Measurements from ENCODE around the gene KCNMA1.

KCNMA1 gene

GRCh38 chr10:77553966-77554365 lies 83.6 kb downstream of the KCNMA1 start:
- DNase-seq = no peak

- no peak for DNase-seq
Measured at GRCh38 chr10:77553311-77553710, 84.3 kb downstream of the KCNMA1 start.

GRCh38 chr10:77552252-77552651 lies 85.4 kb downstream of the KCNMA1 start:
- DNase-seq = no peak

GRCh38 chr10:77550378-77550777 lies 87.2 kb downstream of the KCNMA1 start:
- no peak for DNase-seq

GRCh38 chr10:77548671-77549070 lies 88.9 kb downstream of the KCNMA1 start:
- no peak for DNase-seq

GRCh38 chr10:77548157-77548556 lies 89.5 kb downstream of the KCNMA1 start:
- DNase-seq = no peak

- DNase-seq = no peak
Measured at GRCh38 chr10:77547307-77548050, 90.1 kb downstream of the KCNMA1 start.

GRCh38 chr10:77546042-77546441 lies 91.6 kb downstream of the KCNMA1 start:
- DNase-seq = no peak

- DNase-seq = no peak
Measured at GRCh38 chr10:77545585-77545984, 92.0 kb downstream of the KCNMA1 start.

GRCh38 chr10:77544617-77545016 lies 93.0 kb downstream of the KCNMA1 start:
- no peak for DNase-seq

GRCh38 chr10:77542710-77543259 lies 94.8 kb downstream of the KCNMA1 start:
- no peak for DNase-seq

GRCh38 chr10:77541944-77542343 lies 95.7 kb downstream of the KCNMA1 start:
- no peak for DNase-seq

GRCh38 chr10:77541247-77541646 lies 96.4 kb downstream of the KCNMA1 start:
- DNase-seq = no peak

- no peak for DNase-seq
Measured at GRCh38 chr10:77539147-77539935, 98.3 kb downstream of the KCNMA1 start.

- no peak for DNase-seq
Measured at GRCh38 chr10:77537720-77538373, 99.8 kb downstream of the KCNMA1 start.

- DNase-seq = no peak
Measured at GRCh38 chr10:77537071-77537470, 100.5 kb downstream of the KCNMA1 start.

GRCh38 chr10:77533887-77534278 lies 103.7 kb downstream of the KCNMA1 start:
- DNase-seq = no peak

- DNase-seq = no peak
Measured at GRCh38 chr10:77533146-77533886, 104.3 kb downstream of the KCNMA1 start.

- no peak for DNase-seq
Measured at GRCh38 chr10:77532068-77532467, 105.5 kb downstream of the KCNMA1 start.

GRCh38 chr10:77531441-77532001 lies 106.1 kb downstream of the KCNMA1 start:
- DNase-seq = no peak

- DNase-seq = no peak
Measured at GRCh38 chr10:77530011-77530410, 107.6 kb downstream of the KCNMA1 start.

GRCh38 chr10:77529050-77529576 lies 108.5 kb downstream of the KCNMA1 start:
- no peak for DNase-seq

Measured in NCI-H1092 (cell line).